ENCODE measurements around the gene ELAVL2.

The ELAVL2 gene

DNA sequence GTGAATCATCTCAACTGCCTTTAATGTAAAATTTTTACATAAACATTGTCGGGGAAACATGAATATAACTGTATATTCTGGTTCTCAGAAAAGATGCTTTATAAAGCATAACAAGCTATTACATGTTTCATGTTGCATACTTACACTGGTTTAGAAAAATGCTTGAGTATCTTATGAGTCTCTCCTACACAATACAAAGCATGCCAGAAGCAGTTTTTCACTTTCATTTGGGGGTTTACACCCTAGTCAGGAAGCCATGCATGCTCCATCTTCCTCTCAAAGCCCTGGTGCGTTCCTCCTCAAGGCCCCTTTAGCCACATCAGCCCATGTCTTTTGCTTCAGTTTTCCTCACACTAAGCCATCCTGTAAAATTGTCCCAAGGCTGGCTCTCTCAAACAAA is 22.8 kb downstream of the ELAVL2 start:
- TF ChIP-seq, protein P1, sequence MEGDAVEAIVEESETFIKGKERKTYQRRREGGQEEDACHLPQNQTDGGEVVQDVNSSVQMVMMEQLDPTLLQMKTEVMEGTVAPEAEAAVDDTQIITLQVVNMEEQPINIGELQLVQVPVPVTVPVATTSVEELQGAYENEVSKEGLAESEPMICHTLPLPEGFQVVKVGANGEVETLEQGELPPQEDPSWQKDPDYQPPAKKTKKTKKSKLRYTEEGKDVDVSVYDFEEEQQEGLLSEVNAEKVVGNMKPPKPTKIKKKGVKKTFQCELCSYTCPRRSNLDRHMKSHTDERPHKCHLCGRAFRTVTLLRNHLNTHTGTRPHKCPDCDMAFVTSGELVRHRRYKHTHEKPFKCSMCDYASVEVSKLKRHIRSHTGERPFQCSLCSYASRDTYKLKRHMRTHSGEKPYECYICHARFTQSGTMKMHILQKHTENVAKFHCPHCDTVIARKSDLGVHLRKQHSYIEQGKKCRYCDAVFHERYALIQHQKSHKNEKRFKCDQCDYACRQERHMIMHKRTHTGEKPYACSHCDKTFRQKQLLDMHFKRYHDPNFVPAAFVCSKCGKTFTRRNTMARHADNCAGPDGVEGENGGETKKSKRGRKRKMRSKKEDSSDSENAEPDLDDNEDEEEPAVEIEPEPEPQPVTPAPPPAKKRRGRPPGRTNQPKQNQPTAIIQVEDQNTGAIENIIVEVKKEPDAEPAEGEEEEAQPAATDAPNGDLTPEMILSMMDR (conservative IDR thresholded peaks at IDR 0.05; ENCODE audit: control insufficient read depth, insufficient read depth, low read depth, low read length) = no peak

DNA sequence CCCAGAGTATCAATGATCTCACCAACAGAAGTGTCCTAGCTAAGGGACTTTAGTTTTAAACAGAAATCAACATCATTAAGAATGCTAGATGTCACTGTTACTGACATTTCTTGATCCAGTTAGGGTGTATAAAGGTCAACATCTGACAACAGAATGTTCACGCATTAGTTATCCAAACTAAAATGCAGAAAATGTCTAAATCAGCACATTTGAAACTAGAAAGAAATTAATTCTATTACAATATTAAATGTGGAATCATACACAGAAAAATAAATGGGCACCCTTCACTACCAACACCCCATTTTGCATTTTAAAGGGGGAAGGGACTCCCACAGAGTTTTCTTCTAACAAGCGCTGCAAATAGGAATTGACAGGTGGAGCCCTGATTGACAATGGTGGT is 24.5 kb downstream of the ELAVL2 start:
- no peak overlapping the region for H3K4me3 ChIP-seq (ENCODE audit: control insufficient read depth, low read depth, low read length)
- TF ChIP-seq, protein P1 (conservative IDR thresholded peaks at IDR 0.05; ENCODE audit: control insufficient read depth, insufficient read depth, low read depth, low read length) = no peak
- DNase-seq (ENCODE audit: low read depth) = no peak

More for the DNA sequence above, 22.8 kb downstream of the ELAVL2 start:
- DNase-seq (ENCODE audit: low read depth) = no peak
- H3K4me3 ChIP-seq (ENCODE audit: control insufficient read depth, low read depth, low read length) = no peak overlapping the region

DNA sequence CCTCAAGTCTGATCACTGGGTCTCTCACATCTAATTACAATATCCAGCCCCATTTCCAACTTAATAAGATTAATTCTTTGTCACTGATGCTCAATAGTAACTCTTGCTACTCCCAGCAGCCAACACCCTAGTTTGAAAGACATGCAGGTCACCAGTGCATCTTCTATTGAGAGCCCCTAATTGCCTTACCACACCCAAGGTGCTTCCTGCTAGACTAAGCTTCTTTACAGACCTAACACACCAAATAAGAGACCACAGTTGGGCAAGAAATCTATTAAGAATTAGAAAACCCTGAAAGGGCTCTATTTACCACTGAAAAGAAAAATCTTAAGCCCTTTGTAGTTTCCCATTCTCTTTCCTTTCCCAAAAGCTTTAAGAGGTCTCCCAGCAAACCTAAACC is 26.5 kb downstream of the ELAVL2 start:
- TF ChIP-seq, protein P1 (conservative IDR thresholded peaks at IDR 0.05; ENCODE audit: control insufficient read depth, insufficient read depth, low read depth, low read length) = no peak
- no peak for DNase-seq (ENCODE audit: low read depth)
- no peak overlapping the region for H3K4me3 ChIP-seq (ENCODE audit: control insufficient read depth, low read depth, low read length)

DNA sequence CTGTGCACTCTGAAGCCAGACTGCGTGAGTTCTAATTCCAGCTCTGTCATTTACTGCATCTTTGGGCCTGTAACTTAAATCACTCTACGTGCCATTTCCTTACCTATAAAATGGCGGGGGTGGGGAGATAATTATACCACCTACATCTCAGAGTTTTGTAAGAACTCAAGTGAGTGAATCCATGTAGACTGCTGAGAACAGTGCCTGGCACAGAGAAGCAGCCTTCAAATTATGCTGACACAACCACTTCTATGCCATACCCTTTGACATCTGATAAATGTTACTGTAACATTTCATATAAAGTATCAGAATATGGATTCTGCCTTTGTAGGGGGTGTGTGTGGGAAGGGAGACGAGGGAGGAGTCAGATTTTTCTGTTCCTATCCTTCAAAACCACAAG is 27.7 kb downstream of the ELAVL2 start:
- DNase-seq (ENCODE audit: low read depth) = no peak
- H3K4me3 ChIP-seq (ENCODE audit: control insufficient read depth, low read depth, low read length) = no peak overlapping the region
- TF ChIP-seq, protein P1 (conservative IDR thresholded peaks at IDR 0.05; ENCODE audit: control insufficient read depth, insufficient read depth, low read depth, low read length) = no peak

DNA sequence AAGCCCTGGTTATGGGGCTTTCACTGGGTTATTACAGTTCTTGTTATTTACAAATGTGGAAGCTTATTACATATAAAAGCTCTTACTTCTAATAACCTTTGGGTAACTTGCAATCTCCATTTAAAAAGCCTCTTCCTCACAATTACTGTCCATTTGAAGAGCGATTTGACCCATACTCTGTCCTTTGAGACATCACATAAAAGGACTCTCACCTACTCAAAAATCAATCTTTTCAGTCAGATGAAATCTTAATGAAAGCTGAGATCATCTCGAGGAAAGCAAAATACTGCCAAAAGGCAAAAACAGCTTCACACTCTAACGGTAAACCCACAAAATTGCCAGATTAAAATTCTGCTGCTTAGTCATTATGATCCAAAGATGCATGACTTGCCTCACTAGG is 29.8 kb downstream of the ELAVL2 start:
- H3K4me3 ChIP-seq (ENCODE audit: control insufficient read depth, low read depth, low read length) = no peak overlapping the region
- DNase-seq (ENCODE audit: low read depth) = no peak
- TF ChIP-seq, protein P1 (conservative IDR thresholded peaks at IDR 0.05; ENCODE audit: control insufficient read depth, insufficient read depth, low read depth, low read length) = no peak

DNA sequence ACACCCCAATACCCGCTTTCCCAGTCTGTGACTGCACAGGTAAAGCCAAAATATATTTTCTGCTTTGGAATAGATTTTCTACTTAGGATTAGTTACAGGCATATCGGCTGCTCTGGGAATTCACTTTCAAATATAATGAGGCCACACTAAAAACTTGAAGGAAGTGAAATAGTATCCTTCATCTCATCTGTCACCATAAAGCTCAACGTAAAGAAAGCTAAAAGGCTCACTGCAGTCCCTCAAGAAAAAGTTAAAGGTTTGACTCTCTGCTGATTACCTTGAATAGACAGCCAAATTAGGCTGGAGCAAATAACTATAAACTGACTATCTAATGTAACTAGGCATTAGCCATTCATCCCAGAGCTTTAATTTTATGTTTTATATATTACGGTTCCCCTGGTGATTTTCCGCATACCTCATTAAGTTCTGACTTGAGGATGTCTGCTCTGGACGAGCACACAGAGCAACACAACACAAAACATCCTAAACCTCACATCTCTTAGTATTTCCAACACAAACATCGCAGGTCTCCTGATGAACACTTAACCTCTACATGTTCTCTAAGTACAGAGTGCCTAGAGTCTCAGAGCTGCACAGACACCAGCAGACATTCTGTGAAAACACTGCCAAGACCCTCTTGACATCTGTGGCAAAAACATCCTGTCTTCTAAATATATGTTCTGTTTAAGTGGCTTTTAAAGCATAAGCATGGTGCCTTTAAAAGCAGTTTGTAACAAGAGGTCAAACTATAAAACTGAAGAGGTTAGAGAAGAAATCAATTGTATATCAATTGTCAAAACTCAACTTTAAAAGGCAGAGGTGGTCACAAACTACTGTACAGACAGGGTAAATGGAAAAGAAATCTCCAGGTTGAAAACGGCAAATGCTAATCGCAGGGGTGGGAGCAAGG is 35.4 kb downstream of the ELAVL2 start:
- no peak for DNase-seq (ENCODE audit: low read depth)
- H3K4me3 ChIP-seq (ENCODE audit: control insufficient read depth, low read depth, low read length) = no peak overlapping the region
- TF ChIP-seq, protein P1 (conservative IDR thresholded peaks at IDR 0.05; ENCODE audit: control insufficient read depth, insufficient read depth, low read depth, low read length) = no peak
